HCT116 (cell line): Measurements from ENCODE around the gene ABI1. TPM values are rescaled to one million over a fixed set of nuclear protein-coding genes. Genes with fewer than 3 reads are reported as not detected.

Source experiments
- ATAC-seq: fragments of 200-7000 bp; cut with Tn5 transposase; 2 replicates; pipeline ENCODE4 v1.9.1; 2020; ENCODE audit warnings: mild to moderate bottlenecking, moderate library complexity
- BruUV-seq: library from RNA; stranded (reverse); fragments of 400-500 nt; replicated peaks from 2 replicates; lab custom pipeline; 2021; lab: Mats Ljungman, UMichigan
- CTCF ChIA-PET: fragments of 300-600 bp; sonication (Branson Sonifier 250); formaldehyde crosslinking; loops from one replicate; lab custom pipeline; 2021; ENCODE audit warnings: antibody characterized with exemption; lab: Charles Lee
- POLR2A ChIA-PET: fragments of 300-600, 350-600 bp; sonication (Branson Sonifier 250); formaldehyde crosslinking; loops from one replicate; lab custom pipeline; 2021; ENCODE audit warnings: antibody characterized with exemption; lab: Charles Lee
- RAD21 ChIA-PET, 2 experiments: fragments of 300-600 bp; sonication (Branson Sonifier 250); formaldehyde crosslinking; loops; one replicate each; lab custom pipeline; 2023; ENCODE audit warnings: low total read pairs in 2 of 2; ENCODE audit not compliant: uncharacterized antibody in 2 of 2, unreplicated experiment in 2 of 2, low non-redundant PET in 1 of 2; lab: Charles Lee
- DNase-seq: peaks from one replicate; pipeline ENCODE4 v3.0.0-alpha.2; 2010; ENCODE audit warnings: low read depth, low spot score
- H2AFZ ChIP-seq: fragments of 200-600 bp; shearing (Covaris generic), sonication (generic); 2 replicates; pipeline ENCODE4 v1.6.1; 2017; ENCODE audit warnings: low read depth, mixed run types, mixed read lengths, antibody characterized with exemption, low read length; ENCODE audit not compliant: poor library complexity, severe bottlenecking
- H3K27ac ChIP-seq: 2 replicates; pipeline ENCODE4 v1.5.1; 2012; ENCODE audit warnings: low read depth, low read length
- H3K27me3 ChIP-seq: fragments of 200-600 bp; sonication (generic); 2 replicates; pipeline ENCODE4 v1.6.1; 2016; ENCODE audit warnings: mixed run types, low read length, mixed read lengths; ENCODE audit not compliant: insufficient read depth
- H3K36me3 ChIP-seq, 2 experiments: fragments of 200-500 bp in 1 of 2; fragments of 200-600 bp in 1 of 2; sonication (Bioruptor generic) in 1 of 2; sonication (generic) in 1 of 2; 2 replicates each; pipeline versions ENCODE4 v1.5.1 to v1.6.1; 2014 to 2016; ENCODE audit warnings: low read length in 2 of 2, inconsistent platforms in 1 of 2, mixed read lengths in 1 of 2, mixed run types in 1 of 2; ENCODE audit not compliant: insufficient read depth in 2 of 2, control insufficient read depth in 1 of 2
- H3K4me1 ChIP-seq, 2 experiments: fragments of 200-600 bp in 1 of 2; sonication (generic) in 1 of 2; 2 replicates each; pipeline versions ENCODE4 v1.5.1 to v1.6.1; 2012 to 2017; ENCODE audit warnings: low read length in 2 of 2, inconsistent platforms in 1 of 2, mild to moderate bottlenecking in 1 of 2, mixed read lengths in 1 of 2, mixed run types in 1 of 2, moderate library complexity in 1 of 2; ENCODE audit not compliant: insufficient read depth in 2 of 2, control insufficient read depth in 1 of 2
- H3K4me2 ChIP-seq: fragments of 200-600 bp; sonication (generic); 2 replicates; pipeline ENCODE4 v1.6.1; 2017; ENCODE audit warnings: mixed run types, low read length, mixed read lengths
- H3K4me3 ChIP-seq, 2 experiments: fragments of 200-600 bp in 1 of 2; sonication (generic) in 1 of 2; replicated peaks in 1 of 2; 2 replicates each; pipeline ENCODE4 v1.5.1; 2011 to 2016; ENCODE audit warnings: low read length in 2 of 2, control low read depth in 1 of 2, low read depth in 1 of 2, mild to moderate bottlenecking in 1 of 2, mixed read lengths in 1 of 2, mixed run types in 1 of 2
- H3K79me2 ChIP-seq: fragments of 200-600 bp; sonication (generic); 2 replicates; pipeline ENCODE4 v1.6.1; 2017; ENCODE audit warnings: mild to moderate bottlenecking, mixed run types, low read length, moderate library complexity, mixed read lengths; ENCODE audit not compliant: insufficient read depth
- H3K9ac ChIP-seq: fragments of 200-600 bp; sonication (generic); 2 replicates; pipeline ENCODE4 v1.6.1; 2016; ENCODE audit warnings: low read length, mixed read lengths
- H3K9me2 ChIP-seq: fragments of 200-600 bp; sonication (generic), shearing (Covaris generic); 2 replicates; pipeline ENCODE4 v1.6.1; 2017; ENCODE audit warnings: mixed run types, mild to moderate bottlenecking, moderate library complexity; ENCODE audit not compliant: insufficient read depth
- H3K9me3 ChIP-seq, 2 experiments: fragments of 200-500 bp in 1 of 2; fragments of 200-600 bp in 1 of 2; sonication (Bioruptor generic) in 1 of 2; sonication (generic) in 1 of 2; 2 replicates each; pipeline ENCODE4 v1.6.1; 2014 to 2017; ENCODE audit warnings: low read length in 2 of 2, mixed read lengths in 2 of 2, inconsistent platforms in 1 of 2, low read depth in 1 of 2, mild to moderate bottlenecking in 1 of 2, mixed run types in 1 of 2, moderate library complexity in 1 of 2; ENCODE audit not compliant: control insufficient read depth in 1 of 2, insufficient read depth in 1 of 2
- H4K20me1 ChIP-seq: fragments of 200-600 bp; sonication (generic), shearing (Covaris generic); 2 replicates; pipeline ENCODE4 v1.6.1; 2017; ENCODE audit warnings: mixed run types, mild to moderate bottlenecking, moderate library complexity; ENCODE audit not compliant: insufficient read depth
- CBX3 ChIP-seq: IDR thresholded peaks from 2 replicates; pipeline ENCODE4 v1.6.1; 2012; ENCODE audit warnings: low read depth
- ELF1 ChIP-seq: IDR thresholded peaks from 2 replicates; pipeline ENCODE4 v1.6.1; 2012; ENCODE audit warnings: low read depth, borderline replicate concordance
- POLR2A ChIP-seq: IDR thresholded peaks from 2 replicates; pipeline ENCODE4 v1.7.0; 2011; ENCODE audit warnings: borderline replicate concordance; ENCODE audit not compliant: insufficient read depth, insufficient read length; ENCODE audit errors: extremely low read depth
- POLR2AphosphoS5 ChIP-seq: IDR thresholded peaks from 2 replicates; pipeline ENCODE4 v1.6.1; 2011; ENCODE audit warnings: mild to moderate bottlenecking, low read depth, low read length, moderate library complexity
- YY1 ChIP-seq: IDR thresholded peaks from 2 replicates; pipeline ENCODE4 v1.6.1; 2011; ENCODE audit warnings: low read length, low read depth, moderate library complexity, mild to moderate bottlenecking; ENCODE audit not compliant: insufficient replicate concordance; ENCODE audit errors: extremely low read depth
- ZFX ChIP-seq: fragments of 450-650 bp; IDR thresholded peaks from 2 replicates; pipeline ENCODE4 v1.6.1; 2017
- intact Hi-C: fragments of 100-400 bp; cut with micrococcal nuclease; formaldehyde crosslinking; loops from 2 replicates; pipeline ENCODE4 v1.10.0; 2022
- total RNA-seq: library from RNA; stranded (reverse); gene quantifications from one replicate; pipeline ENCODE4 v1.2.1, GENCODE V29; 2021; ENCODE audit not compliant: unreplicated experiment
- TF ChIP-seq, protein P1 (sequence below): IDR thresholded peaks from 2 replicates; pipeline ENCODE4 v1.6.1; 2012
- TF ChIP-seq, protein P2 (sequence below): IDR thresholded peaks from 2 replicates; pipeline ENCODE4 v1.6.1; 2012; ENCODE audit warnings: low read depth

ABI1 gene
- total RNA-seq, 1 experiment from 2014 or later = 34.8 TPM

DNA sequence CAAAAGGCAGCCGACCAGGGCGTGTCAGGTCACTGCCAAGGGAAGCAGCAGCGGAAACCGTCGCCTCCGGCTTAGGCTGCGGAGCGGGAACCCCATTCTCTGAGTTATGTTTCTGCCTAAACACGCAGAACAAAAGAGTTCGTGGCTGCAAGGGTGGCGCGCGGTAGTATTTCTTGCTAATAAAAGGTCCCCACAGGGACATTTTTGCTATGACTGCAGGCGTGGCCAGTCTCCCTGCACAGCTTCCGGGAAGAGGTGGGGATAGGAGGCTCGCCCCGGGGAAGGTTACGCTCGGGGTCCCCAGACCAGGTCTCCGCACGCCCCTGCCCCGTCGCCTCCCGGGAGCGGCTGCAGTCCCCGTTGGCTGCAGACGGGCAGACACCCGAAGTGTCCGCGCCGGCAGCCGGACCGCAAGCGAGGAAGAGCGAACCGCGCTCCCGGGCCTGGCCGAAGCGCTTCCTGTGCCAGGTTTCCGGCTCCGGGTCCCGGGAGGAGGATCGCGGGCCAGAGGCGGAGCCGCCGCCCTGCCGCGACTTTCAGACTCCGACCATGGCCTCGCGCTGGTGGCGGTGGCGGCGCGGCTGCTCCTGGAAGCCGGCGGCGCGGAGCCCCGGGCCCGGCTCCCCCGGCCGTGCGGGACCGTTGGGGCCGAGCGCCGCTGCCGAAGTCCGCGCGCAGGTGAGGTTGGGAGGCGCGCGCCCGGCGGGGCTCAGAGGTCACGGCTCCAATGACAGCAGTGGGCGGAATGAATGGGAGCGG is 163.4 kb downstream of the ABI1 start, which contains the start of gene PDSS1:
PDSS1 (plus strand) TSS at position 539 of the 759 bp plus-strand sequence; CDS start at position 550, 11 bp downstream.
- peaks cover 48% of the 10 kb centered on the region for H3K79me2 ChIP-seq
- TF ChIP-seq, protein P1, sequence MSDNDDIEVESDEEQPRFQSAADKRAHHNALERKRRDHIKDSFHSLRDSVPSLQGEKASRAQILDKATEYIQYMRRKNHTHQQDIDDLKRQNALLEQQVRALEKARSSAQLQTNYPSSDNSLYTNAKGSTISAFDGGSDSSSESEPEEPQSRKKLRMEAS = peak; percentile 94; the same call in 1 of the 2 replicates
- TF ChIP-seq POLR2A (no peak), POLR2AphosphoS5 (peak; percentile 68), CBX3 (no peak), ELF1 (peak; percentile 60), ZFX (peak; percentile 70), YY1 (peak; percentile 40)
- TF ChIP-seq, protein P2, sequence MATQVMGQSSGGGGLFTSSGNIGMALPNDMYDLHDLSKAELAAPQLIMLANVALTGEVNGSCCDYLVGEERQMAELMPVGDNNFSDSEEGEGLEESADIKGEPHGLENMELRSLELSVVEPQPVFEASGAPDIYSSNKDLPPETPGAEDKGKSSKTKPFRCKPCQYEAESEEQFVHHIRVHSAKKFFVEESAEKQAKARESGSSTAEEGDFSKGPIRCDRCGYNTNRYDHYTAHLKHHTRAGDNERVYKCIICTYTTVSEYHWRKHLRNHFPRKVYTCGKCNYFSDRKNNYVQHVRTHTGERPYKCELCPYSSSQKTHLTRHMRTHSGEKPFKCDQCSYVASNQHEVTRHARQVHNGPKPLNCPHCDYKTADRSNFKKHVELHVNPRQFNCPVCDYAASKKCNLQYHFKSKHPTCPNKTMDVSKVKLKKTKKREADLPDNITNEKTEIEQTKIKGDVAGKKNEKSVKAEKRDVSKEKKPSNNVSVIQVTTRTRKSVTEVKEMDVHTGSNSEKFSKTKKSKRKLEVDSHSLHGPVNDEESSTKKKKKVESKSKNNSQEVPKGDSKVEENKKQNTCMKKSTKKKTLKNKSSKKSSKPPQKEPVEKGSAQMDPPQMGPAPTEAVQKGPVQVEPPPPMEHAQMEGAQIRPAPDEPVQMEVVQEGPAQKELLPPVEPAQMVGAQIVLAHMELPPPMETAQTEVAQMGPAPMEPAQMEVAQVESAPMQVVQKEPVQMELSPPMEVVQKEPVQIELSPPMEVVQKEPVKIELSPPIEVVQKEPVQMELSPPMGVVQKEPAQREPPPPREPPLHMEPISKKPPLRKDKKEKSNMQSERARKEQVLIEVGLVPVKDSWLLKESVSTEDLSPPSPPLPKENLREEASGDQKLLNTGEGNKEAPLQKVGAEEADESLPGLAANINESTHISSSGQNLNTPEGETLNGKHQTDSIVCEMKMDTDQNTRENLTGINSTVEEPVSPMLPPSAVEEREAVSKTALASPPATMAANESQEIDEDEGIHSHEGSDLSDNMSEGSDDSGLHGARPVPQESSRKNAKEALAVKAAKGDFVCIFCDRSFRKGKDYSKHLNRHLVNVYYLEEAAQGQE = no peak
- TF ChIP-seq, all 23 proteins: peak for 5
- ATAC-seq (peak; percentile 89), DNase-seq (peak; percentile 28)
- RAD21 ChIA-PET = no interaction called here
- no TSS peak for BruUV-seq
- intact Hi-C loops = loop anchor here (10.0 kb wide), 2 partner anchors 93 to 167 kb away; partner anchors contain the start of gene ABI1
- Histone ChIP-seq H3K9ac (peak within 1 kb of the TSS; percentile 94), H3K27ac (peak within 1 kb of the TSS; percentile 94), H3K4me3 (peak within 1 kb of the TSS; percentile 76 to 95), H4K20me1 (0 out of 2 replicates have a peak, but pooled peaks cover 4% of the 10 kb centered on the region), H2AFZ (no peak within 1 kb of the TSS), H3K9me2 (no peaks in the 10 kb centered on the region), H3K36me3 (peaks cover 2 to 14% of the 10 kb centered on the region in 2 experiments; a peak in 1 of 4 replicates), H3K4me2 (peak within 1 kb of the TSS; percentile 89), H3K27me3 (no peaks in the 10 kb centered on the region), H3K4me1 (peaks cover 5 to 18% of the 10 kb centered on the region in 2 experiments; a peak in 3 of 4 replicates), H3K9me3 (no peaks in the 10 kb centered on the region)
- POLR2A ChIA-PET = interaction anchor here (1.0 kb wide), 1 partner anchor 10 kb away, joined by 4 read pairs; no protein-coding TSS in a partner anchor
- CTCF ChIA-PET = interaction anchor here (1.0 kb wide), 1 partner anchor 185 kb away, joined by 6 read pairs; no protein-coding TSS in a partner anchor
